Pulmonary artery endothelial cell (primary cell): ENCODE results near the gene PABPC4L. TPM values are rescaled to one million over a fixed set of nuclear protein-coding genes. Genes with fewer than 3 reads are reported as not detected.
"Not testable (repeated sequence)": the region's sequence is repeated elsewhere in the genome, so short reads cannot be mapped to it uniquely, and the experiment has no call there.

Experiments used
- DNase-seq: peaks from one replicate; pipeline ENCODE4 v3.0.0-alpha.2; 2011; ENCODE audit warnings: low read depth, low spot score
- total RNA-seq: library from RNA; depleted of rRNA; stranded (reverse); fragments of >200 nt; gene quantifications from 2 replicates; pipeline ENCODE4 v1.2.3, GENCODE V29; 2014

The PABPC4L gene
- total RNA-seq, result 0.13 and 0.18 TPM in 2 replicates

DNA sequence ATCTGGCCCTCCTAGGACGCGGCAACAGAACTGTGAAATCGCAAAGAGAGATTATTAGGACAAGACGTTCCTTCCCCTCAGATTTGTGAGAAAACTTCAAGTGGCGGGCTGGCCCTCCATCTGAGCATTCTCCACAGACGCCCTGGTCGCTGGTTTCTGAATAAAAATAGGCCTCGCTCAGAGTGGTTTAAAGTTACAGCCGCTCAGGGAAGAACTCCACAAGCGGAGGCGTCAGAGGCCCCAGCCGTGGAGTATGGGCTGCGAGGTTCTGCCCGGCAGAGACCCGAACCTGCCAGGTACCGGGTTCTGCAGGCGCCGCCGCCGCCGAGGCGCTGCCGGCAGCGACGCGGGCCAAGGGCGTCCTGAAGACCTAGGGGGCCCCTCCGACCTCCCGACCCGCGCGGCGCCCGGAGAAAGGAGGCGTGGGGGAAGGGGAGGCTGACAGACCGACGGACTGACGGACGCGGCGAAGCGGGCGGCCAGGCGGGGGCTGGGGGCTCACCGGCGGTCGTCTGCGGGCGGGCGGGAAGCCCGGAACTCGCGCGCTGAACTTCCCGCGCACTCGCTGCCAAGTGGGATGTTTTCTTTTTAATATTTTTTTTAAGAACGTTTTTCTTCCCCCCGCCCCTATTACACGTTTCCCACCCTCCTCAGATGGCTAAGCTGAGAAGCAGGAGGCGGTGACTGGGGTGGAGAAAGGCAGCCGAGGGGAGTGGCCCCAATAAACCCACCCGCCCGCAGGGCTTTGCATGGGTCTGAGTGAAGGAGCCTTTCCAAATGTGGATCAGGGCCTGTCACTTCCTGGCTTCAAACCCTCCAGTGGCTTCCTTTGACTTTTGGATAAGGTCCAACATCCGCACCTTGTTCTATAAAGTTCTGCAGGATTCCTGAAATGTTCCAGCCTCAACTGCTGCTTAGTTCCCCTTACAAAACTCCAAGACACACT lies at the start of gene PABPC4L:
Gene PABPC4L, minus strand, starts transcription at position 574 of the 946 bp plus-strand sequence. CDS start 770 bp downstream, outside the sequence.
- DNase-seq, result no peak

DNA sequence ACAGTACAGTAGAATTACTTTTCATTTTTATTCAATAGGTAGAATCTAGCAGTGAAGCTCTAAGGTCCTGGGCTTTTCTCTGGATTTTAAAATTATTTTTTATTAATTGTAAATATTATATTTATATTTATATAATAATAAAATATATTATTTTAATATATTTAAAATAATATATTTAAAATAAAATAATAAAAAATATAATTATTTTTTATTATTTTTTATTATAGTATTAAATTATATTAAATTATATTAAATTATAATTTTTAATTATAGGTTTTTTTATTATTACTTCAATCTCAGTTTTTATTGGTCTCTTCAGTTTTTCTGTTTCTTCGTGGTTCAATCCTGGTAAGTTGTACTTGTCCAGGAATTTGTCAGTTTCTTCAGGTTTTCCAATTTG lies 49.7 kb upstream of the PABPC4L start:
- DNase-seq, result no peak

DNA sequence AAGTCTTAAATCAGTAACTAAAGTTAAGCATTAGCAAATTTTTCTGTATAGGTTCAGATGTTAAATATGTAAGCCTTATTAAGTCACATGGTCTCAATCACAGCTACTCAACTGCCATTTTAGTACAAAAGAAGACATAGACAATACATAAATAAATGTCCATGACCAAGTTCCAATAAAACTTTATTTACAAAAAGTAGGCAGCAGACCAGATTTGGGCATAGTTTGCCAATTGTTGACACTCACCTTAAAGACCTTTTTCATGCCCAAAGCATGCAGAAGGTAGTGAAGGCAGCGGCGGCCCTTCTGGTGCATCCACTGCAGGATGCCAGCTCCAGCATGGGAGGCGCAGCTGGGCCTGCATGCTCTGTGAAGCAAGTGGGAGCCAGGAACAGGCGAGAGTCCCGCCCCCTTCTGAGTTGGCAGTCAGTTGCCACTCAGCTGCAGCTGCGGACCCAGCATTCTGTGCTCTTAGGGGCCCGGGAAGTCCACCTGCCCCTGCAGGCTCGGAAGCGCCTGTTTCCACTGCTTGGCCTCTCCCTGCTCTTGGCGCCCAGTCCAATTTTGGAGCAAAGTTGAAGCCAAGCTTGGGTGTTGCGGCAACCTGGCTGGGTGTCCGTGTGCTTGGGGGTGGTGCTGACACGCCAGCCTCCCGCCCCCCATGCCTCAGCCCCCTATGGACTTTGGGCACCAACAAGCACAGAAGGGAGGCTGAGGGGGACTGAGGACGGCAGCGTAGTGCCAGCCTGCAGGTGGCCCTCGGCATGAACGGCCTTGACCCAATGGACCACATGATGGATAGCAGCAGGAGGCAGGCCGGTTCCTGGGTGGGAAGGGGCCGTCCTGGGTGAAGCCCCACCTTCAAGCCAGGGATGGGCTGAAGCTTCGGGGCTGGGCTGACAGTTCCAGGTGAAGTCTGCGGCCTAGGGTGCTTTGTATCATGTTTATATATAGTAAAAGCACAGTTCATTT lies 42.4 kb upstream of the PABPC4L start:
- DNase-seq, result no peak

DNA sequence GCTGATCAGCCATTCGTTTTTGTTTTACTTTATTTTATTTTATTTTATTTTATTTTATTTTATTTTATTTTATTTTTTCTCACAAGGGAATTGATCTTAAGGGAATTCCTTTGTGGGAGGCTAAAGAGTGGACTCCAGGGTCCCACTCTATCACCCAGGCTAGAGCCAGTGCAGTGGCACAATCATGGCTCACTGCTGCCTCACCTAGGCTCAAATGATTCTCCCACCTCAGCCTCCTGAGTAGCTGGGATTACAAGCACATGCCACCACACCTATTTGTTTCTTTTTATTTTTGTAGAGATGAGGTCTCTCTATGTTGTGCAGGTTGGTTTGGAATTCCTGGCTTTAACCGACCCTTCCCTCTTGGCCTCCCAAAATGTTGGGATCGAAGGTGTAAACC lies 17.5 kb upstream of the PABPC4L start:
- no peak for DNase-seq

DNA sequence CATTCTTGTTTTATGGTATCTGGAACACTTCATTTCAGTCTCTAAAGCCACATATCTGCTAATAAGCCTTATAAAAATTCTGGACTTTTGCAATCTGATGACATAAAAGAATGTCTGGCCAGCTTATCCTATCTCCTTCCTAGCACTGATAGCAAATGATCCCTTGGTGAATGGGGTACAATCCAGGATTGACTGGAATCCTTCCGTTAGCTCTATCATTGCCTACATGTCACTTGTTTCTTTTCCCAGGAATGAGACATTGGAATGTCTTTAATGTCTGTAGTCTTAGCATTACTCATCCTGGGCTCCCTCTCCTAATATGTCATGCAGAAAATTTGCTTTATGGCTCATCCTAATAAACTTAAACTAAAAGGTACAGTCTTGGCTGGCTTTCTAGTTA lies 14.8 kb upstream of the PABPC4L start:
- no peak for DNase-seq

DNA sequence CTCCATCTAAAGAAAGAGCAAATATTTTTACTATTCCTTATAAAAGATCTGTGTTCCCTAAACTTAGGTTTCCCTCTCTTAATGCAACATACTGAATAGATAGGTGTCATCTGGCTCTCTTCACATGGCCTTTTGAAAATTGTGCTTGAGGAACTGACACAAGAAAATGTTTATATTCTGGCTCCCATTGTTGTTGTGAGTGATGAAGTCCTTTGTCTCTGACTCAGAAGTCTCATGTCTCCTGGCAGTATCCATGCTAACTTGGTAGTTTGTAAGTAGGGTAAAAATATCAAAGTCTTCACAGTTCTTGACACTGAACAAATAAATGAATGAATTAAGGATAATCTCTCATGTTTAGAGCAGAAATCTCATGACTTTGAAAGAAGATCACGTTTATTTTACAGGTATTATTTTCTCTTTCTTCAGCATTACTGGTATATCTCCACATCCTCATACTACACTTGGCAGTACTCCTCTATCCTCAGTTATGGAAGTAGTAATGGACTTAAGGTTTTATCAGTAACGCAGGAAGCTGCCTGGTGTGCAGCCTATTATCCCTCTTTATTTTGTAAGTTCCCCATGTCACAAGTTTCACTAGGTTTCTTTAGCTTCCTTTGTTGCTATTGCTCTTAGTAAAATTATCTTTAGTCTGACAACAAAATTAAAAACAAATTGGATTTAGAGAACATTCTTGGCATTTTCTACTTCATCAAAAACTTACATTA lies 14.2 kb upstream of the PABPC4L start:
- DNase-seq, result no peak

DNA sequence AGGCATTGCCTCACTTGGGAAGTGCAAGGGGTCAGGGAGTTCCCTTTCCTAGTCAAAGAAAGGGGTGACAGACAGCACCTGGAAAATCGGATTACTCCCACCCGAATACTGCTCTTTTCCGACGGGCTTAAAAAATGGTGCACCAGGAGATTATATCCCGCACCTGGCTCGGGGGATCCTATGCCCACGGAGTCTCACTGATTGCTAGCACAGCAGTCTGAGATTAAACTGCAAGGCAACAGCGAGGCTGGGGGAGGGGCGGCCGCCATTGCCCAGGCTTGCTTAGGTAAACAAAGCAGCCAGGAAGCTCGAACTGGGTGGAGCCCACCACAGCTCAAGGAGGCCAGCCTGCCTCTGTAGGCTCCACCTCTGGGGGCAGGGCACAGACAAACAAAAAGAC lies 6.4 kb upstream of the PABPC4L start:
- not testable (repeated sequence) for DNase-seq

DNA sequence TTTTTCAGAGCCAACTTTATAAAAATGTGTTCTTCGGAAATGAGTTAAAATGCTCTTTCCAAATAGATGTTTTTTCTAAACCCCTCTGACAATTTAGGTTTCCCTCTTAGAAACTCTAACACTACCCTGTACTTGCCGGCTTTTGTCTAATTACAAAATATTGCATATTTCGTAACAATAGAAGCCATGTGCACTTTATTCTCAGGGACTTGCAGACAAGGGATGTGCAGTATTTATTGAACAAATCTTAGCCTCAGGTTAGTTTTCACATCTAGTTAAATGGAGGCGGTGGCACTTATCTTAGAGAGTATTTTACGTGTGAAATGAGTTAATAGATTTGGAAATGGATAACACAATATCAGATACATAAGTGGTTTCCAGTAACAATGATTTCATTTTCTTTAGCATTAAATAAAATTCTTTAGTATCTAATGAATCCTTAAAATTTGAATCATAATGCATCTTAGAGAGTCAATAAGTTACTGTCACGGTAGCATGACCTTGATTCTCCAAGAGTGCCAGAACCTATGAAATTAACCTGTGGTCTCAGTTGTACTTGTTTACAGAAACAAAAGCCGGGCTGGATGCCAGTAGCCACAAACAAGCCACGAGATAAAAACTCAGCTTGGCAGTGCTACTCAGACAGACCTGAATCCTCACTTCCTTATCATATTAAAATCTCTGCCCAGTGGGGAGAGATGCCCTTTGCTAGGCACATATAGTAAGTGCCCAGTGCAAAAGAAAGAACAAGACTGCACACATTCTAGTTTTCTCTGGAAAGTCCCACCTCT lies 772 bp upstream of the PABPC4L start:
- no peak for DNase-seq

DNA sequence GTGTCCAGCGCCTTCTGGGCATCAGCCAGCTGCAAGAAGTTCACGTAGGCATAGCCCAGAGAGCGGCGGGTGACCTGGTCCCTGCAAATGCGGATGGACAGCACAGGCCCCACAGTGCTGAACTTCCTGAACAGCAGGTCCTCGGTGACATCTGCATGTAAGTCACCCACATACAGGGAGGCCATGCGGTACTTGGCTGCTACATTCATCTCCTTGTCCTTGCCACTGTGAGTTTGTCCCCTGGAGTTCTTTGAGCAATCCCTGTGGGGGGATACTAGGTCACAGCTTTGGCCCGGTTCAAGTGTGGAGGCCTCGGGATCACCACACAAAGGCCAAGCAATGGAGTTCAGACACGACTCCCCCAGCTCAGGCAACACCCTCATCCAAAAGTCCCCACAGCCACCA lies 776 bp downstream of the PABPC4L start:
- no peak for DNase-seq

DNA sequence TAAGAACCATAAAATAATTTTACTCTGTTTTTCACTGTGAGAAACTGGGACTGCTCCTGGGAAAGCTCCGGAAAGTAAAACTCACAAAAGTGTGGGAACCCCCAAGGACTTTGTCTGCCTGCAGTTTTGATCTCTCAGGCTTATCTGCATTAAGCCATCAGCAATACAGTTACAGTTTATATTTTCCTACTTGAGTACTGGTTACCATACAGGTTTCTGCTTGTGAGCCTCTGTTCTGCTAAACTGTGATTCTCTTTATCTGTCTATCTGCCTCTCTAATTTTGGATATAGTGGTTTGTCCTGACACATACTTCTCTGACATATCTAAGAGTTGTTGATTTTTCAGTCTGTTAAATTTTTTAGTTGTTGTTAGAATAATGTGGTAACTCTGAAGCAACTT lies 11.6 kb downstream of the PABPC4L start:
- DNase-seq, result no peak

DNA sequence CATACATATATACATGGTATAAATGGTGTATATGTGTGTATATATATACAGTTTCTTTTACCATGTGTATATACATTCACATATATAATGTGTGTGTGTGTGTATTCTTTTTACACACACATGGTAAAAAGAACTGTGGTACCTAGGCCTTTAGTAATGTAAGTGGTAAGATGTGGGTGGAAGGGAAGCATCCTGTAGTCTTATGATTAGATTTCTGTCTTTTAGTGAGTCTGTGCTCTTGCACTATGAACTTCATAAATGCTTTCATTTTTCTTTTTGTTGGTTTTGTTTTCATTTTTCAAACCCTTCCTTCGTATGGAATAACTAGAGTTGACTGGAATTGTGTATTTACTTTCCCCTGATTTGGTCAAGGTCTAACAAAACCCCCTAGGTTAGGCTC lies 12.1 kb downstream of the PABPC4L start:
- no peak for DNase-seq

DNA sequence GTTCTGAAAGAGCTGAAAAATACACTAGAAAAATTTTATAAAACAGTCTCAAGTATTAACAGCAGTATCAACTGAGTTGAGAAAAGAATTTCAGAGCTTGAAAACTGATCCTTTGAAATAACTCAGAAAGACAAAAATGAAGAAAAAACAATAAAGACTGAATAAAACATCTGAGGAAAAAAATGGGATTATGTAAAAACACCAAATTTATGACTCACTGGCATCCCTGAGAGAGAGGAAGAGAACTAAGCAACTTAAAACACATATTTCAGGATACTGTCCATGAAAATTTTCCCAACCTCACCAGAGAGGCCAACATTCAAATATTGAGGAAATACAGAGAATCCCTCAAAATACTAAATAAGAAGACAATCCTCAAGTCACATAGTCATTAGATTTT lies 22.9 kb downstream of the PABPC4L start:
- no peak for DNase-seq

DNA sequence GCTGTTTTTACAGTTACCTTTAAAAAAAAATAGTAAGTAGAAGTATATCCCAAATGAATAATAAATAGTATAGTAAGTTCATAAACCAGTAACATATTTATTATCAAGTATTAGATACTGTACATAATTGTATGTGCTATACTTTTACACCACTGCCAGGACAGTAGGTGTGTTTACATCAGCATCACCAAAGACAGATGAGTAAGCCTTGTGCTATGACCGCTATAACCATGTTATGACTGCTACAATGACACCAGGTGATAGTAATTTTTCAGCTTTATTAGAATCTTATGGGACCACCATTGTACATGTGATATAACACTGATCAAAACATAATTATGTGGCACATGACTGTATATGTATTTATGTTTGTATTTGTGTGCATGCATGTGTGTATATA lies 27.3 kb downstream of the PABPC4L start:
- DNase-seq, result no peak

DNA sequence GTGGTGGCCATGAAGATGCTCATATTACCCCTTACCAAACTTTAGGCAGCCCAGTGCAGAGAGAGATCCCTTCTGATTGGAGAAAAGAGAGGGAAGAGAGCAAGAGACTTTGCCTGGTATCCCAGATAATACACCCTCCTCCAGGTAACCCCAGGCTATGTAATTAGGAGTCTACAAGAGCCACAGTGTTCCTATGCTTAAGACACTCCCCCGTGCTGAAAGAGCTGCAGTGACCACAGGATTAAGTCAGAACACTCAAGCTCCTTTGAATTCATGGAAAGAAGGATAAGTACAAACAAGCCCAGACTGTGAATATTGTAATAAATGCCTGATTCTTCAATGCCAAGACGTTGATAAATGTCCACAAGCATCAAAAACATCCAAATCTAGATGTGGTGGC lies 41.4 kb downstream of the PABPC4L start:
- DNase-seq, result no peak

DNA sequence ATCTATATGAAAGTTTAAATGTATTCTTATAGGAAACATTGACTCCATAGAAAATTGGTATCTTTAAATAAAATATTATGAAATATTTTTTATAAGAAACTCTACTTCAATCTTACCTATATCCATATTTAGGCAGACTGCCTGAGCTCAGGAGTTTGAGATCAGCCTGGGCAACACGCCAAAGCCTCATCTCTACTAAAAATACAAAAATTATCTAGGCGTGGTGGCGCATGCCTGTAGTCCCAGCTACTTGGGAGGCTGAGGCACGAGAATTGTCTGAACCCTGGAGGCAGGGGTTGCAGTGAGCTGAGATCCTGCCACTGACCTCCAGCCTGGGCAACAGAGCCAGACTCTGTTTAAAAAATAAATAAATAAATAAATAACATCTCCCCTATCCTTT lies 47.5 kb downstream of the PABPC4L start:
- DNase-seq, result no peak

DNA sequence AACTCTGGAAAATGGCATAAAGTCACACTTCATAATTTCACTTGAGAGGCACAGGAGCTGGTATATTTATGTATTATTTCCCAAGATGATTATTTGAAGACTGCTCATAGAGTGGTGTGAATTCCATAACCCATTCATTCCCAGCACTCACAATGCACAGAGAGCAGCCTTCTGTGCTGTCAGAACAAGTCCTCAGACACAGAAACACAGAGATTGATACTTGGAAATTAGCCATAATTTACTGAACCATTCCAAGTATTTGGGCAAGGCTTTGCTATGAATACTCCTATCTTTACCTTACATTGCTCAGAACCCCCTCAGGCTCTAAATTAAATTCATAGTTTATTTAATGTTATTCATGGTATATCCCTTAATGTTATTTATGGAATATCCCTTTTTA lies 53.6 kb downstream of the PABPC4L start:
- DNase-seq, result no peak
